OCI-LY3 (cell line): ENCODE data around the gene WDSUB1.

Source experiments
- H2AFZ ChIP-seq: fragments of 200-600, 300-600 bp; shearing (Covaris generic); 2 replicates; pipeline ENCODE4 v1.6.0; 2014; ENCODE audit warnings: antibody characterized with exemption, low read depth, low read length
- H3K27ac ChIP-seq: fragments of 200-600, 300-600 bp; sonication (generic); 2 replicates; pipeline ENCODE4 v1.5.1; 2014; ENCODE audit warnings: mild to moderate bottlenecking, low read length, moderate library complexity, mixed read lengths
- H3K27me3 ChIP-seq: fragments of 200-600, 300-600 bp; sonication (generic); 2 replicates; pipeline ENCODE4 v1.6.1; 2014; ENCODE audit warnings: low read depth, low read length, mixed read lengths
- H3K36me3 ChIP-seq: fragments of 200-600, 300-600 bp; sonication (generic); replicated peaks from 2 replicates; pipeline ENCODE3; 2014; ENCODE audit warnings: low read depth, low read length, mixed read lengths
- H3K4me1 ChIP-seq: fragments of 300-600, 200-600 bp; sonication (generic); 2 replicates; pipeline ENCODE4 v1.6.1; 2014; ENCODE audit warnings: low read length, mixed read lengths
- H3K4me2 ChIP-seq: fragments of 200-600, 300-600 bp; sonication (generic); 2 replicates; pipeline ENCODE4 v1.6.1; 2014; ENCODE audit warnings: low read length, mixed read lengths
- H3K4me3 ChIP-seq: fragments of 300-600, 200-600 bp; sonication (generic); 2 replicates; pipeline ENCODE4 v1.5.1; 2014; ENCODE audit warnings: antibody characterized with exemption, mild to moderate bottlenecking, low read length, moderate library complexity
- H3K79me2 ChIP-seq: fragments of 300-600, 200-600 bp; shearing (Covaris generic); 2 replicates; pipeline ENCODE4 v1.6.1; 2014; ENCODE audit warnings: mild to moderate bottlenecking, low read length, mixed read lengths
- H3K9ac ChIP-seq: fragments of 300-600, 200-600 bp; shearing (Covaris generic); 2 replicates; pipeline ENCODE4 v1.6.0; 2014; ENCODE audit warnings: mild to moderate bottlenecking, low read length, moderate library complexity
- H3K9me3 ChIP-seq: fragments of 200-600, 300-600 bp; shearing (Covaris generic); 2 replicates; pipeline ENCODE4 v1.6.1; 2014; ENCODE audit warnings: low read length, mixed read lengths; ENCODE audit not compliant: insufficient read depth
- H4K20me1 ChIP-seq: fragments of 200-600, 300-600 bp; sonication (generic); 2 replicates; pipeline ENCODE4 v1.6.1; 2016; ENCODE audit warnings: low read length, mixed read lengths; ENCODE audit not compliant: insufficient read depth
- CTCF ChIP-seq: fragments of 200-600, 300-600 bp; sonication (generic); IDR thresholded peaks from 2 replicates; pipeline ENCODE4 v1.5.1; 2014; ENCODE audit warnings: antibody characterized with exemption, low read length, low read depth
- EZH2phosphoT487 ChIP-seq: fragments of 200-600 bp; shearing (Covaris generic); IDR thresholded peaks from 2 replicates; pipeline ENCODE4 v1.6.1; 2018; ENCODE audit warnings: antibody characterized with exemption, mixed run types, low read depth

The WDSUB1 gene

GRCh38 chr2:159211447-159212396 lies 74.8 kb downstream of the WDSUB1 start:
- Histone ChIP-seq H3K4me3 (no peak overlapping the region), H4K20me1 (no peaks in the 10 kb centered on the region), H3K9ac (no peak overlapping the region), H3K79me2 (no peaks in the 10 kb centered on the region), H3K27ac (no peak overlapping the region), H3K27me3 (no peaks in the 10 kb centered on the region), H3K36me3 (no peaks in the 10 kb centered on the region), H3K4me1 (no peaks in the 10 kb centered on the region), H2AFZ (no peak overlapping the region), H3K4me2 (no peak overlapping the region), H3K9me3 (no peaks in the 10 kb centered on the region)
- TF ChIP-seq CTCF (no peak), EZH2phosphoT487 (no peak)

- Histone ChIP-seq H3K27me3 (no peaks in the 10 kb centered on the region), H3K36me3 (no peaks in the 10 kb centered on the region), H3K4me2 (no peak overlapping the region), H3K4me1 (no peaks in the 10 kb centered on the region), H3K9ac (no peak overlapping the region), H3K4me3 (no peak overlapping the region), H3K27ac (no peak overlapping the region), H3K79me2 (no peaks in the 10 kb centered on the region), H2AFZ (no peak overlapping the region), H4K20me1 (no peaks in the 10 kb centered on the region), H3K9me3 (no peaks in the 10 kb centered on the region)
- no peak for TF ChIP-seq CTCF
- TF ChIP-seq EZH2phosphoT487: no peak
These were observed 76.9 kb downstream of the WDSUB1 start for GRCh38 chr2:159209341-159210306.

- H3K9me3 ChIP-seq: no peaks in the 10 kb centered on the region
- no peak overlapping the region for H3K4me2 ChIP-seq
- H3K4me3 ChIP-seq: no peak overlapping the region
- no peaks in the 10 kb centered on the region for H3K79me2 ChIP-seq
- no peaks in the 10 kb centered on the region for H4K20me1 ChIP-seq
- no peaks in the 10 kb centered on the region for H3K36me3 ChIP-seq
- TF ChIP-seq EZH2phosphoT487: no peak
- TF ChIP-seq CTCF: peak; percentile 49
- no peaks in the 10 kb centered on the region for H3K4me1 ChIP-seq
- H3K27me3 ChIP-seq: no peaks in the 10 kb centered on the region
- no peak overlapping the region for H3K27ac ChIP-seq
- no peak overlapping the region for H2AFZ ChIP-seq
- no peak overlapping the region for H3K9ac ChIP-seq
These were observed 78.1 kb downstream of the WDSUB1 start for GRCh38 chr2:159208438-159208837.
